A673 (cell line): ENCODE results near the gene KIAA1614. TPM values are rescaled to one million over a fixed set of nuclear protein-coding genes. Genes with fewer than 3 reads are reported as not detected.

Experiments
- BruUV-seq: library from RNA; stranded (reverse); fragments of 400-500 nt; replicated peaks from 2 replicates; lab custom pipeline; 2021; lab: Mats Ljungman, UMichigan
- CTCF ChIA-PET: fragments of 300-600 bp; sonication (Branson Sonifier 250); formaldehyde crosslinking; loops from one replicate; lab custom pipeline; 2022; ENCODE audit warnings: antibody characterized with exemption; lab: Charles Lee
- POLR2A ChIA-PET: fragments of 300-600 bp; sonication (Branson Sonifier 250); formaldehyde crosslinking; loops from one replicate; lab custom pipeline; 2022; ENCODE audit warnings: antibody characterized with exemption; ENCODE audit not compliant: low non-redundant PET; lab: Charles Lee
- DNase-seq: peaks from one replicate; pipeline ENCODE4 v3.0.0-alpha.2; 2015; ENCODE audit warnings: low spot score
- H3K27ac ChIP-seq: fragments of 200-600 bp; sonication (generic); 2 replicates; pipeline ENCODE4 v1.5.1; 2016; ENCODE audit warnings: mixed run types, low read depth, mild to moderate bottlenecking, mixed read lengths, antibody characterized with exemption, low read length; ENCODE audit not compliant: poor library complexity, severe bottlenecking
- H3K27me3 ChIP-seq: fragments of 200-600 bp; sonication (generic); replicated peaks from 2 replicates; pipeline ENCODE4 v1.6.1; 2017; ENCODE audit warnings: mixed run types, low read depth, mild to moderate bottlenecking, mixed read lengths, antibody characterized with exemption, low read length; ENCODE audit not compliant: insufficient read depth, poor library complexity
- H3K36me3 ChIP-seq: fragments of 200-600 bp; sonication (generic); 2 replicates; pipeline ENCODE4 v1.6.1; 2016; ENCODE audit warnings: mixed run types, mild to moderate bottlenecking, mixed read lengths, antibody characterized with exemption, low read length; ENCODE audit not compliant: insufficient read depth, poor library complexity, severe bottlenecking
- H3K4me1 ChIP-seq: fragments of 200-600 bp; sonication (generic); 2 replicates; pipeline ENCODE4 v1.6.1; 2017; ENCODE audit warnings: mixed run types, mild to moderate bottlenecking, mixed read lengths, antibody characterized with exemption, low read length; ENCODE audit not compliant: insufficient read depth, poor library complexity, severe bottlenecking
- H3K4me3 ChIP-seq: fragments of 200-600 bp; sonication (generic); 2 replicates; pipeline ENCODE4 v1.5.1; 2016; ENCODE audit warnings: low read depth, mixed run types, mild to moderate bottlenecking, mixed read lengths, low read length; ENCODE audit not compliant: poor library complexity, severe bottlenecking
- H3K9me3 ChIP-seq: fragments of 200-600 bp; sonication (generic); 2 replicates; pipeline ENCODE4 v1.6.1; 2016; ENCODE audit warnings: mixed run types, low read depth, mild to moderate bottlenecking, mixed read lengths, antibody characterized with exemption, low read length; ENCODE audit not compliant: poor library complexity, severe bottlenecking
- EZH2 ChIP-seq: fragments of 200-600 bp; sonication (generic); IDR thresholded peaks from 2 replicates; pipeline ENCODE4 v1.6.1; 2017; ENCODE audit warnings: borderline replicate concordance, low read depth, mild to moderate bottlenecking, mixed read lengths, antibody characterized with exemption, low read length; ENCODE audit not compliant: poor library complexity, severe bottlenecking
- intact Hi-C: fragments of 100-400 bp; cut with micrococcal nuclease; formaldehyde crosslinking; loops from one replicate; pipeline ENCODE4 v1.10.0; 2022; ENCODE audit not compliant: unreplicated experiment
- total RNA-seq: library from RNA; stranded (reverse); gene quantifications from 2 replicates; pipeline ENCODE4 v1.2.3, GENCODE V29; 2021
- TF ChIP-seq, protein P1 (sequence below): fragments of 300-800, 200-600 bp; sonication (generic); conservative IDR thresholded peaks from 2 replicates; pipeline ENCODE4 v1.5.1; 2017; ENCODE audit warnings: low read depth, mild to moderate bottlenecking, antibody characterized with exemption, low read length, moderate library complexity, mixed read lengths

Gene KIAA1614
- total RNA-seq, 1 experiment from 2014 or later = 0.67 TPM

DNA sequence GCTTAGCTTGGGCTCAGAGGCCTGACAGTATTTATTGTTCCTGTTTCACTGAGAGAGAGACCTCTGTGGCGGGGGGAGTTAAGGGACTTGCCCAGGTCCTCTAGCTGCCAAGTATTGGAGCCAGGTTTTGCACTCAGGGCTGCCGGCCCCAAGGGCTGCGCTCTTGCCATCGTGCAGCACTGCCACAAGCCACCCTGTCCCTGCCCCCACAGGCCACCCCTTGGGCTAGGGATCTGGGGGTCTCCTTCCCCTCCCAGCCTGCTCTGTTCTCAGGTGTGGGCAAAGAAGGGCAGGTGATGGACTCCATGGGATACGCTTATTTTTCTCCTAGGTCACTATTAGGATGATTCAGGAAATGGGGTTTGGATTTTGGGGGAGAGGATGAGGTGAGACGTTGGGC is 8.7 kb downstream of the KIAA1614 start:
- no peaks in the 10 kb centered on the region for H3K36me3 ChIP-seq
- H3K27me3 ChIP-seq = no peaks in the 10 kb centered on the region
- no TSS peak for BruUV-seq
- H3K4me1 ChIP-seq = peaks cover 31% of the 10 kb centered on the region
- ChIA-PET POLR2A (no interaction called here), CTCF (interaction anchor here (0.6 kb wide), 1 partner anchor 164 kb away, joined by 4 read pairs; no protein-coding TSS in a partner anchor)
- no peak for TF ChIP-seq EZH2
- TF ChIP-seq, protein P1, sequence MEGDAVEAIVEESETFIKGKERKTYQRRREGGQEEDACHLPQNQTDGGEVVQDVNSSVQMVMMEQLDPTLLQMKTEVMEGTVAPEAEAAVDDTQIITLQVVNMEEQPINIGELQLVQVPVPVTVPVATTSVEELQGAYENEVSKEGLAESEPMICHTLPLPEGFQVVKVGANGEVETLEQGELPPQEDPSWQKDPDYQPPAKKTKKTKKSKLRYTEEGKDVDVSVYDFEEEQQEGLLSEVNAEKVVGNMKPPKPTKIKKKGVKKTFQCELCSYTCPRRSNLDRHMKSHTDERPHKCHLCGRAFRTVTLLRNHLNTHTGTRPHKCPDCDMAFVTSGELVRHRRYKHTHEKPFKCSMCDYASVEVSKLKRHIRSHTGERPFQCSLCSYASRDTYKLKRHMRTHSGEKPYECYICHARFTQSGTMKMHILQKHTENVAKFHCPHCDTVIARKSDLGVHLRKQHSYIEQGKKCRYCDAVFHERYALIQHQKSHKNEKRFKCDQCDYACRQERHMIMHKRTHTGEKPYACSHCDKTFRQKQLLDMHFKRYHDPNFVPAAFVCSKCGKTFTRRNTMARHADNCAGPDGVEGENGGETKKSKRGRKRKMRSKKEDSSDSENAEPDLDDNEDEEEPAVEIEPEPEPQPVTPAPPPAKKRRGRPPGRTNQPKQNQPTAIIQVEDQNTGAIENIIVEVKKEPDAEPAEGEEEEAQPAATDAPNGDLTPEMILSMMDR = no peak
- DNase-seq = no peak
- no peak overlapping the region for H3K27ac ChIP-seq
- no peak overlapping the region for H3K4me3 ChIP-seq
- intact Hi-C loops = no loop called here
- H3K9me3 ChIP-seq = no peaks in the 10 kb centered on the region

DNA sequence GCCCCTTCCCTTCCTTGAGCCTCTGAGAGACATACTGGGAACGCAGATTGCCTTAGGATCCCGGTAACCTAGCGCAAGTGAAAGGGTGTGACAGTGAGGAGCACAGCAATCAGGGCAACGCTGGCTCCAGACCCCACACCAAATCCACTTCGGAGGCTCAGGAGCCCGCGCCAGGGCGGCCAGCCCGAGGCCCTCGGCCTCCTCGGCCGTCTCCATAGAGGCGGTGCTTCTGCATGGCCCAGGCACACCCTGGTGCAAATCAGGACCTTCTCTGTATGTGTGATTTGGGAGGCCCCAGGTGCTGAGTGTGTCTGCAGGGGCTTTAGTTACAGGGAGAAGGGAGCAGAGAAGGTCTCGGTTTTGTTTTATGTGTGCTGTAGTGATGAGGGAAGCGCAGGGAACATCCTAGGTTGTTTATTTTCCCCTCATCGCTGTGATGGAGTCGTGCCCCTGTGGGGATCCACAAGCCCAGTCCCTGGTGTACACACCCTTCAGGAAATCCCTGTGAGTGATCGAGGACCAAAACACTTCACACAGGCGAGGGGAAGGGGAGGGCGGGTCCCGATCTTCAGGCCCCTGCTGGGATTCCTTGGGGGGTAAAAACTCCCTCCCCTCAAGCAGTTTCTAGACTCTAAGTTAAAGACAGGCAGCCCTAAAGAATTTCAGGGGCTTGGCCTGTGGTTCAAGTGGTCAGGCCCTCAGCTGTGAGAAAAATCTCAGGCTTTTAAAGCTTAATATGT is 9.4 kb downstream of the KIAA1614 start:
- intact Hi-C loops = no loop called here
- Histone ChIP-seq H3K4me3 (no peak overlapping the region), H3K36me3 (no peaks in the 10 kb centered on the region), H3K27me3 (no peaks in the 10 kb centered on the region), H3K9me3 (no peaks in the 10 kb centered on the region), H3K27ac (no peak overlapping the region), H3K4me1 (peaks cover 38% of the 10 kb centered on the region)
- no peak for DNase-seq
- BruUV-seq = no TSS peak
- CTCF ChIA-PET = interaction anchor here (0.6 kb wide), 1 partner anchor 163 kb away, joined by 4 read pairs; no protein-coding TSS in a partner anchor
- TF ChIP-seq, protein P1 = no peak
- TF ChIP-seq EZH2 = no peak
- POLR2A ChIA-PET = no interaction called here

DNA sequence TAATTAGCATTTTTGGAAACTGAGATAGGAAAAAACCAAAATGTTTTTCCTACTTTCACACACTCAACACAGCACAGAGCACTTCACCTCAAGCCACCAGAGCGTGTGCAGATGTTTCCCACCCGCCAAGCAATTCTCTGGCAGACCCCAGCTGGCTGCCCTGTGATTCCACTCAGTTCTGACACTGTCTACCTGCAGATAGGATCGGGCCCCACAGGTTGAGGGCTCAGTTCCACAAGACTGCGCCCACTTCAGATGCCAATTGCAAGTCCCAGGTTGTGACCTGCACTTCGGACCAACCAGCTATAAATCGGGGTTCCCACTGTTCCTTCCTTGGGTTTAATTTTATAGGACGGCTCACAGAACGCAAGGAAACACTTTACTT is 9.9 kb downstream of the KIAA1614 start:
- no peak for DNase-seq
- POLR2A ChIA-PET = no interaction called here
- Histone ChIP-seq H3K27me3 (no peaks in the 10 kb centered on the region), H3K9me3 (no peaks in the 10 kb centered on the region), H3K4me1 (peaks cover 43% of the 10 kb centered on the region), H3K4me3 (no peak overlapping the region), H3K36me3 (no peaks in the 10 kb centered on the region), H3K27ac (peak overlapping the region; percentile 4)
- no peak for TF ChIP-seq EZH2
- TF ChIP-seq, protein P1 = no peak
- no TSS peak for BruUV-seq
- CTCF ChIA-PET = no interaction called here
- intact Hi-C loops = no loop called here
